WTC11 (cell line): ENCODE measurements around the gene PPHLN1. TPM values are rescaled to one million over a fixed set of nuclear protein-coding genes. Genes with fewer than 3 reads are reported as not detected.

Experiments used
- ATAC-seq: fragments of 200-7000 bp; cut with Tn5 transposase; 2 replicates; pipeline ENCODE4 v1.10.0; 2021; ENCODE audit warnings: mild to moderate bottlenecking, moderate library complexity
- CTCF ChIA-PET: fragments of 300-600 bp; sonication (Branson Sonifier 250); formaldehyde crosslinking; loops from one replicate; lab custom pipeline; 2021; ENCODE audit warnings: antibody characterized with exemption; lab: Charles Lee
- POLR2A ChIA-PET: fragments of 350-600 bp; sonication (Branson Sonifier 250); formaldehyde crosslinking; loops from one replicate; lab custom pipeline; 2021; ENCODE audit warnings: antibody characterized with exemption; lab: Charles Lee
- DNase-seq: peaks from one replicate; pipeline ENCODE4 v3.0.0; 2021; ENCODE audit warnings: low spot score
- H3K27ac Mint-ChIP-seq: 2 replicates; pipeline ENCODE4 v1.8.0; 2021; ENCODE audit warnings: mixed read lengths
- H3K27me3 Mint-ChIP-seq: 2 replicates; pipeline ENCODE4 v1.8.0; 2021; ENCODE audit warnings: low read depth, mild to moderate bottlenecking, moderate library complexity, mixed read lengths
- H3K36me3 Mint-ChIP-seq: 2 replicates; pipeline ENCODE4 v1.8.0; 2021; ENCODE audit warnings: mixed read lengths
- H3K4me1 Mint-ChIP-seq: 2 replicates; pipeline ENCODE4 v1.8.0; 2022; ENCODE audit warnings: mixed read lengths
- H3K4me3 Mint-ChIP-seq: 2 replicates; pipeline ENCODE4 v1.8.0; 2021; ENCODE audit warnings: mild to moderate bottlenecking, moderate library complexity, mixed read lengths
- H3K9me3 Mint-ChIP-seq: 2 replicates; pipeline ENCODE4 v1.8.0; 2021; ENCODE audit warnings: mixed read lengths
- FOXJ3 ChIP-seq: sonication (generic); formaldehyde crosslinking; IDR thresholded peaks from 2 replicates; pipeline ENCODE4 v1.9.0; 2021; ENCODE audit warnings: missing genetic modification reagents, mild to moderate bottlenecking, borderline replicate concordance
- FOXK1 ChIP-seq: sonication (generic); formaldehyde crosslinking; IDR thresholded peaks from 2 replicates; pipeline ENCODE4 v1.8.0; 2022; ENCODE audit warnings: mild to moderate bottlenecking, moderate library complexity, missing genetic modification reagents
- GRHL2 ChIP-seq: fragments of 250-450 bp; sonication (Bioruptor Pico); IDR thresholded peaks from 2 replicates; pipeline ENCODE4 v1.8.0; 2022; ENCODE audit warnings: mild to moderate bottlenecking, moderate library complexity; ENCODE audit not compliant: insufficient replicate concordance, severe bottlenecking
- IRF1 ChIP-seq: sonication (generic); formaldehyde crosslinking; IDR thresholded peaks from 2 replicates; pipeline ENCODE4 v1.8.0; 2023; ENCODE audit warnings: missing genetic modification reagents
- JAZF1 ChIP-seq: fragments of 250-450 bp; sonication (Bioruptor Pico); IDR thresholded peaks from 2 replicates; pipeline ENCODE4 v1.9.0; 2021; ENCODE audit warnings: moderate library complexity, mild to moderate bottlenecking, inconsistent platforms
- KAT7 ChIP-seq: sonication (generic); formaldehyde crosslinking; IDR thresholded peaks from 2 replicates; pipeline ENCODE4 v1.8.1; 2023; ENCODE audit warnings: missing genetic modification reagents, mild to moderate bottlenecking, borderline replicate concordance
- MYBL2 ChIP-seq: sonication (generic); formaldehyde crosslinking; IDR thresholded peaks from 2 replicates; pipeline ENCODE4 v1.8.1; 2023; ENCODE audit warnings: mild to moderate bottlenecking, moderate library complexity, missing genetic modification reagents
- NFATC4 ChIP-seq: fragments of 250-450 bp; sonication (Bioruptor Pico); IDR thresholded peaks from 2 replicates; pipeline ENCODE4 v1.9.0; 2021; ENCODE audit warnings: mild to moderate bottlenecking
- NR2C2 ChIP-seq: sonication (generic); formaldehyde crosslinking; IDR thresholded peaks from 2 replicates; pipeline ENCODE4 v1.8.0; 2022; ENCODE audit warnings: mild to moderate bottlenecking, missing genetic modification reagents
- PREB ChIP-seq: sonication (generic); formaldehyde crosslinking; IDR thresholded peaks from 2 replicates; pipeline ENCODE4 v1.8.1; 2022; ENCODE audit warnings: mild to moderate bottlenecking, missing genetic modification reagents, moderate library complexity, borderline replicate concordance
- SMAD3 ChIP-seq: sonication (generic); formaldehyde crosslinking; IDR thresholded peaks from 2 replicates; pipeline ENCODE4 v1.8.0; 2022; ENCODE audit warnings: missing genetic modification reagents, mild to moderate bottlenecking, borderline replicate concordance
- SMAD4 ChIP-seq: sonication (generic); formaldehyde crosslinking; IDR thresholded peaks from 2 replicates; pipeline ENCODE4 v1.8.0; 2022; ENCODE audit warnings: mild to moderate bottlenecking, missing genetic modification reagents
- ZNF416 ChIP-seq: fragments of 250-450 bp; sonication (Bioruptor Pico); IDR thresholded peaks from 2 replicates; pipeline ENCODE4 v1.9.0; 2021; ENCODE audit warnings: mild to moderate bottlenecking, inconsistent platforms
- total RNA-seq: library from RNA; stranded (reverse); gene quantifications from 3 replicates; pipeline ENCODE4 v1.2.3, GENCODE V29; 2021
- TF ChIP-seq, protein P1 (sequence below): sonication (generic); formaldehyde crosslinking; IDR thresholded peaks from 2 replicates; pipeline ENCODE4 v1.8.0; 2022; ENCODE audit warnings: missing genetic modification reagents
- TF ChIP-seq, protein P2 (sequence below): sonication (generic); formaldehyde crosslinking; IDR thresholded peaks from 2 replicates; pipeline ENCODE4 v1.8.1; 2023; ENCODE audit warnings: mild to moderate bottlenecking, missing genetic modification reagents
- TF ChIP-seq, protein P3 (sequence below): sonication (generic); formaldehyde crosslinking; IDR thresholded peaks from 2 replicates; pipeline ENCODE4 v1.8.0; 2023; ENCODE audit warnings: missing genetic modification reagents, mild to moderate bottlenecking, borderline replicate concordance
- TF ChIP-seq, protein P4 (sequence below): sonication (generic); formaldehyde crosslinking; IDR thresholded peaks from 2 replicates; pipeline ENCODE4 v1.8.1; 2023; ENCODE audit warnings: mild to moderate bottlenecking, missing genetic modification reagents

Gene PPHLN1
- total RNA-seq, 1 experiment from 2014 or later = 61.1 TPM

DNA sequence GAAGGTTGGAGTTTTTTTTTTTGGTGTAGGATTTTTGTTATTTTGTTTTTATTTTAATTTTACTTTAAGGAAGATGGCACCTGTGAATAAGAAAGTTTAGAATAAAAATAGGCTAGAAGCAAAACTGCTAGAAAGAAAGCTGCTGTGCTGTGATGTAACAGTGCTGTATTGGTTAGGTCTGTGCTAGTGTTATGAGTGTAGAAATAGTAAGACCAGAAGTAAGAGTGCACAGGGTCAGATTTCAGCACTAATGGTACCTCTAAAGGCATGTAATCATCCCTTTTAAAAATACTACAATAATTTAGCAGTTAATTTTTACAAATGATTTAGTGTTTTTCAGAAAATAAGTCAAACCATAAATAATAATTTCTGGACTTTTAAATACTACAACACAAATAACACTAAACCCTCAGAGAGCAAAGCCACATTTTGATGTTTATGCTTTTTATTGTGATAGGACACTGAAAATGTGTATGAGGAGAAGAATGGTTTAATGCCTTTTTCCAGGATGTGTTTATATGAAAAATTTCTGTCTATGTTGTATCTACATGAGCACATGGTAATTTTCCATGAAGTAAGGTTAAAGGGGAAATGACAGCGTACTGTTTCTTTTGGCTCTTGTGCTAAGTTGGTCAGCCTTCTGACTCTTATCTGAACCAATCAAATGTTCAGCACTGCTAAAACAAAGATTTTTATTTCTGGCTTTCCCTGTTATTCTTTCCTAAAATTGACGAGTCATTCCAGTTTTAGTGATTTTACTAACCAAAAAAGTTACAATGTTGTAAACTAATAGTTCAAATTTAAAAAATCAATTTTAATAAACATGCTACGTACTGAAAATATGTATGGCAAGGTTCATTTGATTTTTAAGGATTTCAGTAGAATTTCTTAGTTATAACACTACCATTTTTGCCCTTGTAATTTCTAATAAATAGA lies 96.1 kb downstream of the PPHLN1 start:
- H3K9me3 Mint-ChIP-seq = no peaks in the 10 kb centered on the region
- CTCF ChIA-PET = interaction anchor here (1.0 to 1.2 kb wide), 2 partner anchors 61 to 147 kb away, joined by 3 to 4 read pairs; no protein-coding TSS in a partner anchor
- POLR2A ChIA-PET = interaction anchor here (0.7 kb wide), 1 partner anchor 420 kb away, joined by 3 read pairs; no protein-coding TSS in a partner anchor
- no peak overlapping the region for H3K4me3 Mint-ChIP-seq
- no peaks in the 10 kb centered on the region for H3K27me3 Mint-ChIP-seq
- TF ChIP-seq IRF1 (no peak), PREB (CRISPR knock-in tag) (no peak), MYBL2 (CRISPR knock-in tag) (no peak), NFATC4 (no peak), NR2C2 (CRISPR knock-in tag) (no peak), FOXJ3 (no peak), SMAD4 (no peak), ZNF416 (CRISPR knock-in tag) (no peak), GRHL2 (CRISPR knock-in tag) (no peak), SMAD3 (CRISPR knock-in tag) (no peak), JAZF1 (CRISPR knock-in tag) (no peak), FOXK1 (CRISPR knock-in tag) (no peak), KAT7 (CRISPR knock-in tag) (no peak)
- TF ChIP-seq, protein P1, sequence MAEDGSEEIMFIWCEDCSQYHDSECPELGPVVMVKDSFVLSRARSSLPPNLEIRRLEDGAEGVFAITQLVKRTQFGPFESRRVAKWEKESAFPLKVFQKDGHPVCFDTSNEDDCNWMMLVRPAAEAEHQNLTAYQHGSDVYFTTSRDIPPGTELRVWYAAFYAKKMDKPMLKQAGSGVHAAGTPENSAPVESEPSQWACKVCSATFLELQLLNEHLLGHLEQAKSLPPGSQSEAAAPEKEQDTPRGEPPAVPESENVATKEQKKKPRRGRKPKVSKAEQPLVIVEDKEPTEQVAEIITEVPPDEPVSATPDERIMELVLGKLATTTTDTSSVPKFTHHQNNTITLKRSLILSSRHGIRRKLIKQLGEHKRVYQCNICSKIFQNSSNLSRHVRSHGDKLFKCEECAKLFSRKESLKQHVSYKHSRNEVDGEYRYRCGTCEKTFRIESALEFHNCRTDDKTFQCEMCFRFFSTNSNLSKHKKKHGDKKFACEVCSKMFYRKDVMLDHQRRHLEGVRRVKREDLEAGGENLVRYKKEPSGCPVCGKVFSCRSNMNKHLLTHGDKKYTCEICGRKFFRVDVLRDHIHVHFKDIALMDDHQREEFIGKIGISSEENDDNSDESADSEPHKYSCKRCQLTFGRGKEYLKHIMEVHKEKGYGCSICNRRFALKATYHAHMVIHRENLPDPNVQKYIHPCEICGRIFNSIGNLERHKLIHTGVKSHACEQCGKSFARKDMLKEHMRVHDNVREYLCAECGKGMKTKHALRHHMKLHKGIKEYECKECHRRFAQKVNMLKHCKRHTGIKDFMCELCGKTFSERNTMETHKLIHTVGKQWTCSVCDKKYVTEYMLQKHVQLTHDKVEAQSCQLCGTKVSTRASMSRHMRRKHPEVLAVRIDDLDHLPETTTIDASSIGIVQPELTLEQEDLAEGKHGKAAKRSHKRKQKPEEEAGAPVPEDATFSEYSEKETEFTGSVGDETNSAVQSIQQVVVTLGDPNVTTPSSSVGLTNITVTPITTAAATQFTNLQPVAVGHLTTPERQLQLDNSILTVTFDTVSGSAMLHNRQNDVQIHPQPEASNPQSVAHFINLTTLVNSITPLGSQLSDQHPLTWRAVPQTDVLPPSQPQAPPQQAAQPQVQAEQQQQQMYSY (CRISPR knock-in tag) = no peak
- TF ChIP-seq, protein P2, sequence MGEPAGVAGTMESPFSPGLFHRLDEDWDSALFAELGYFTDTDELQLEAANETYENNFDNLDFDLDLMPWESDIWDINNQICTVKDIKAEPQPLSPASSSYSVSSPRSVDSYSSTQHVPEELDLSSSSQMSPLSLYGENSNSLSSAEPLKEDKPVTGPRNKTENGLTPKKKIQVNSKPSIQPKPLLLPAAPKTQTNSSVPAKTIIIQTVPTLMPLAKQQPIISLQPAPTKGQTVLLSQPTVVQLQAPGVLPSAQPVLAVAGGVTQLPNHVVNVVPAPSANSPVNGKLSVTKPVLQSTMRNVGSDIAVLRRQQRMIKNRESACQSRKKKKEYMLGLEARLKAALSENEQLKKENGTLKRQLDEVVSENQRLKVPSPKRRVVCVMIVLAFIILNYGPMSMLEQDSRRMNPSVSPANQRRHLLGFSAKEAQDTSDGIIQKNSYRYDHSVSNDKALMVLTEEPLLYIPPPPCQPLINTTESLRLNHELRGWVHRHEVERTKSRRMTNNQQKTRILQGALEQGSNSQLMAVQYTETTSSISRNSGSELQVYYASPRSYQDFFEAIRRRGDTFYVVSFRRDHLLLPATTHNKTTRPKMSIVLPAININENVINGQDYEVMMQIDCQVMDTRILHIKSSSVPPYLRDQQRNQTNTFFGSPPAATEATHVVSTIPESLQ (CRISPR knock-in tag) = no peak
- TF ChIP-seq, protein P3, sequence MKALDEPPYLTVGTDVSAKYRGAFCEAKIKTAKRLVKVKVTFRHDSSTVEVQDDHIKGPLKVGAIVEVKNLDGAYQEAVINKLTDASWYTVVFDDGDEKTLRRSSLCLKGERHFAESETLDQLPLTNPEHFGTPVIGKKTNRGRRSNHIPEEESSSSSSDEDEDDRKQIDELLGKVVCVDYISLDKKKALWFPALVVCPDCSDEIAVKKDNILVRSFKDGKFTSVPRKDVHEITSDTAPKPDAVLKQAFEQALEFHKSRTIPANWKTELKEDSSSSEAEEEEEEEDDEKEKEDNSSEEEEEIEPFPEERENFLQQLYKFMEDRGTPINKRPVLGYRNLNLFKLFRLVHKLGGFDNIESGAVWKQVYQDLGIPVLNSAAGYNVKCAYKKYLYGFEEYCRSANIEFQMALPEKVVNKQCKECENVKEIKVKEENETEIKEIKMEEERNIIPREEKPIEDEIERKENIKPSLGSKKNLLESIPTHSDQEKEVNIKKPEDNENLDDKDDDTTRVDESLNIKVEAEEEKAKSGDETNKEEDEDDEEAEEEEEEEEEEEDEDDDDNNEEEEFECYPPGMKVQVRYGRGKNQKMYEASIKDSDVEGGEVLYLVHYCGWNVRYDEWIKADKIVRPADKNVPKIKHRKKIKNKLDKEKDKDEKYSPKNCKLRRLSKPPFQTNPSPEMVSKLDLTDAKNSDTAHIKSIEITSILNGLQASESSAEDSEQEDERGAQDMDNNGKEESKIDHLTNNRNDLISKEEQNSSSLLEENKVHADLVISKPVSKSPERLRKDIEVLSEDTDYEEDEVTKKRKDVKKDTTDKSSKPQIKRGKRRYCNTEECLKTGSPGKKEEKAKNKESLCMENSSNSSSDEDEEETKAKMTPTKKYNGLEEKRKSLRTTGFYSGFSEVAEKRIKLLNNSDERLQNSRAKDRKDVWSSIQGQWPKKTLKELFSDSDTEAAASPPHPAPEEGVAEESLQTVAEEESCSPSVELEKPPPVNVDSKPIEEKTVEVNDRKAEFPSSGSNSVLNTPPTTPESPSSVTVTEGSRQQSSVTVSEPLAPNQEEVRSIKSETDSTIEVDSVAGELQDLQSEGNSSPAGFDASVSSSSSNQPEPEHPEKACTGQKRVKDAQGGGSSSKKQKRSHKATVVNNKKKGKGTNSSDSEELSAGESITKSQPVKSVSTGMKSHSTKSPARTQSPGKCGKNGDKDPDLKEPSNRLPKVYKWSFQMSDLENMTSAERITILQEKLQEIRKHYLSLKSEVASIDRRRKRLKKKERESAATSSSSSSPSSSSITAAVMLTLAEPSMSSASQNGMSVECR = no peak
- TF ChIP-seq, protein P4, sequence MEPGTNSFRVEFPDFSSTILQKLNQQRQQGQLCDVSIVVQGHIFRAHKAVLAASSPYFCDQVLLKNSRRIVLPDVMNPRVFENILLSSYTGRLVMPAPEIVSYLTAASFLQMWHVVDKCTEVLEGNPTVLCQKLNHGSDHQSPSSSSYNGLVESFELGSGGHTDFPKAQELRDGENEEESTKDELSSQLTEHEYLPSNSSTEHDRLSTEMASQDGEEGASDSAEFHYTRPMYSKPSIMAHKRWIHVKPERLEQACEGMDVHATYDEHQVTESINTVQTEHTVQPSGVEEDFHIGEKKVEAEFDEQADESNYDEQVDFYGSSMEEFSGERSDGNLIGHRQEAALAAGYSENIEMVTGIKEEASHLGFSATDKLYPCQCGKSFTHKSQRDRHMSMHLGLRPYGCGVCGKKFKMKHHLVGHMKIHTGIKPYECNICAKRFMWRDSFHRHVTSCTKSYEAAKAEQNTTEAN (CRISPR knock-in tag) = no peak
- TF ChIP-seq, all 79 proteins: peak for 0
- H3K36me3 Mint-ChIP-seq = no peaks in the 10 kb centered on the region
- no peak overlapping the region for H3K27ac Mint-ChIP-seq
- DNase-seq (no peak), ATAC-seq (no peak)
- H3K4me1 Mint-ChIP-seq = peaks cover 20% of the 10 kb centered on the region
